Right atrium auricular region (tissue), 2 donors: ENCODE results near the gene CCDC138. TPM values are rescaled to one million over a fixed set of nuclear protein-coding genes. Genes with fewer than 3 reads are reported as not detected.

Experiments
- DNase-seq: peaks from one replicate; pipeline ENCODE4 v3.0.0-alpha.2; 2019; ENCODE audit warnings: low spot score
- H3K27ac ChIP-seq, 2 donors: fragments of 200-600 bp; sonication (generic); 1 replicate in 1 of 2; 2 replicates in 1 of 2; pipeline ENCODE4 v1.5.1; 2016 to 2019
- H3K27me3 ChIP-seq, 2 donors: fragments of 200-600 bp; sonication (generic); one replicate each; pipeline versions ENCODE4 v1.5.1 to v1.6.0; 2017 to 2019
- H3K36me3 ChIP-seq: fragments of 200-600 bp; sonication (generic); one replicate; pipeline ENCODE4 v1.5.1; 2016
- H3K4me1 ChIP-seq, 2 donors: fragments of 200-600 bp; sonication (generic); one replicate each; pipeline versions ENCODE4 v1.5.1 to v1.6.0; 2017 to 2019
- H3K4me3 ChIP-seq, 2 donors: fragments of 200-600 bp; sonication (generic); 1 replicate in 1 of 2; 2 replicates in 1 of 2; pipeline ENCODE4 v1.5.1; 2017 to 2019; ENCODE audit warnings: mild to moderate bottlenecking in 1 of 2, moderate library complexity in 1 of 2
- H3K9me3 ChIP-seq, 2 donors: fragments of 200-600 bp; sonication (generic); one replicate each; pipeline ENCODE4 v1.5.1; 2019
- total RNA-seq, 2 donors: library from RNA; depleted of rRNA; stranded (reverse); fragments of >200 nt; gene quantifications; one replicate each; pipeline ENCODE4 v1.1.0, GENCODE V29; 2016
- TF ChIP-seq, protein P1 (sequence below), 2 donors: fragments of 200-600 bp; sonication (generic); IDR thresholded peaks; one replicate each; pipeline ENCODE4 v1.5.1; 2019; ENCODE audit warnings: antibody characterized with exemption in 2 of 2

The CCDC138 gene
- total RNA-seq, 2 donors from 2014 or later = 1.0 to 1.5 TPM

DNA sequence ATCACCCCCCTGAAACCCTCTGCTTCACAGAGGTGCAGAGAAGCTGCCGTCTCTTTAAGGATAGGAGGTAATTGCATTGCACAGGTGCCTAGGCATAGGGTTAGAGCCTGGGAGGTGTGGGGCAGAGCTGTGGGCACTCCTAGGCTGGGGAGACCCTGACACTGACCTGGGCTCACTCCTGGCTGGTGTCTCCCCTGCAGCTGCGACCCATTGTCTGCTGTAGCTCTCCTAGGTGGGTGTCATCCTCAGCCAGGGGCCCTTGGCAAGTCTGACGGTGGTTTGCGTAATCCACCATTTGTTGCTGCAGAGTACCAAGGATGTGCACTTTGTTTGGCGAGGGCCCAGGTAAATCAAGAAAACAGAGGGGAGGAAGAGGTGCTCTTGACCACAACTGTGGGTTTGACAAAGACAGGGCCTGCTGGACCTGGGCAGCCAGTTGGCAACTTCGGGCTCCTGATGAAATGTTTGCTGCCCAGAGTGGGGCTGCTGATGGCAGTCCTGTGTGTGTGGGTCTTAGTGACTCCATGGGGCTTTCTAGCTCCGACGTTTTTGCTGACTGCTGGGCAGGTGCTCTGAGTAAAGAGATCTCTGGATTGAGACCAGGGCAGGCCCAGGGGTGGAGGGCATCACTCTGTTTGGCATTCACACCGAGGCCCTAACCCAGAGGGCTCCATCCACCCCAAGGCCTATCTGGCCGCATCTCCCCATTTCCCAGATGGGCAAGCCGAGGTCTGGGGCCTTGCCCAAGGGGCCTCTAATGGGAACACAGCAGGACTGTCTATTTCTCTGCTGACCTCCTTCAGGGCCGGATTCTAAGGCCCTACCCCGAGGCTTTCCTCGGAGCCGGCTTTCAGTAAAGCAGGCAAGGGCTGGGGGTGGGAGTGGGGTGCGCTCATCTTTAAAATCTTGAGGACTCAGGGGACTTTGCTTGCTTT is 134.8 kb downstream of the CCDC138 start:
- TF ChIP-seq, protein P1, sequence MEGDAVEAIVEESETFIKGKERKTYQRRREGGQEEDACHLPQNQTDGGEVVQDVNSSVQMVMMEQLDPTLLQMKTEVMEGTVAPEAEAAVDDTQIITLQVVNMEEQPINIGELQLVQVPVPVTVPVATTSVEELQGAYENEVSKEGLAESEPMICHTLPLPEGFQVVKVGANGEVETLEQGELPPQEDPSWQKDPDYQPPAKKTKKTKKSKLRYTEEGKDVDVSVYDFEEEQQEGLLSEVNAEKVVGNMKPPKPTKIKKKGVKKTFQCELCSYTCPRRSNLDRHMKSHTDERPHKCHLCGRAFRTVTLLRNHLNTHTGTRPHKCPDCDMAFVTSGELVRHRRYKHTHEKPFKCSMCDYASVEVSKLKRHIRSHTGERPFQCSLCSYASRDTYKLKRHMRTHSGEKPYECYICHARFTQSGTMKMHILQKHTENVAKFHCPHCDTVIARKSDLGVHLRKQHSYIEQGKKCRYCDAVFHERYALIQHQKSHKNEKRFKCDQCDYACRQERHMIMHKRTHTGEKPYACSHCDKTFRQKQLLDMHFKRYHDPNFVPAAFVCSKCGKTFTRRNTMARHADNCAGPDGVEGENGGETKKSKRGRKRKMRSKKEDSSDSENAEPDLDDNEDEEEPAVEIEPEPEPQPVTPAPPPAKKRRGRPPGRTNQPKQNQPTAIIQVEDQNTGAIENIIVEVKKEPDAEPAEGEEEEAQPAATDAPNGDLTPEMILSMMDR (IDR thresholded peaks at IDR 0.05) = no peak
- H3K36me3 ChIP-seq = no peaks in the 10 kb centered on the region
- H3K27ac ChIP-seq = no peak overlapping the region
- H3K9me3 ChIP-seq = no peaks in the 10 kb centered on the region
- no peaks in the 10 kb centered on the region for H3K4me1 ChIP-seq
- H3K27me3 ChIP-seq = no peaks in the 10 kb centered on the region
- H3K4me3 ChIP-seq = no peak overlapping the region
- DNase-seq = no peak

DNA sequence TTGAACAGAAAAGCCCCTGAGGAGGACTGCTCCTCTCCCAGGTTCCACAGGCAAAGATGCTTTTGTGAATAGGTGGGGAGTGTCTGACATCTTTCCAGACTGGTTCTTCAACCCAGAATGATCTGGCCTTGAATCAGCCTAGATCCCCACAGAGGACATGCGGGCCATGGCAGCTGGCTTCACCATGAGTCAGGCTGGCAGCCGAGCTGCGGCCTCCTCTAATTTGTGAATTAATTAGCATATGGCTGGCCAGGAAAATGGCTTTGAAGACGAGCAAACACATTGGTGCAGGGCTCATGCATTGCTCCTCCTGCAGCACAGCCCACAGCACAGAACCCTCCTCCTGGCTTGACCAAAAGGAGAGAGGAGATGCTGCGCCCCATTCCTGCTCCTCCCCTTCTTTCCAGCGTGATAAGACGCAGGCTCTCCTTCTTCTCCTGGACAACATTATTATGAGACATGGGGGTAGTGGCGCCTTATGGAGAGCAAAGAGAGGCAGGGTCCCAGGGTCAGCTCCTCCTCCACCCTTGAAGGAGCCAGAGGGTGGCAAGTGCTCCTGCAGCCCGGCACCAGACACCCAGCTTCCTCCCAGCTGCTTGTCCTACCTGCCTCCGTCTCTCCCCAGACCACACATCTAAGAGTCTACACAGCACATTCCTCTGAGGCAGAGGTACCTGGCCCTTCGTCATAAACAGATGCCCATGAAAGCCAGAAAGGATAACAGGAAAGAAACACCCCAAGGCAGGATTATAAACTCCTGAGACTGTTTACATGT is 135.8 kb downstream of the CCDC138 start:
- H3K9me3 ChIP-seq = no peaks in the 10 kb centered on the region
- no peak overlapping the region for H3K4me3 ChIP-seq
- DNase-seq = no peak
- no peaks in the 10 kb centered on the region for H3K27me3 ChIP-seq
- no peak overlapping the region for H3K27ac ChIP-seq
- H3K36me3 ChIP-seq = no peaks in the 10 kb centered on the region
- TF ChIP-seq, protein P1 (IDR thresholded peaks at IDR 0.05) = no peak
- H3K4me1 ChIP-seq = no peaks in the 10 kb centered on the region

DNA sequence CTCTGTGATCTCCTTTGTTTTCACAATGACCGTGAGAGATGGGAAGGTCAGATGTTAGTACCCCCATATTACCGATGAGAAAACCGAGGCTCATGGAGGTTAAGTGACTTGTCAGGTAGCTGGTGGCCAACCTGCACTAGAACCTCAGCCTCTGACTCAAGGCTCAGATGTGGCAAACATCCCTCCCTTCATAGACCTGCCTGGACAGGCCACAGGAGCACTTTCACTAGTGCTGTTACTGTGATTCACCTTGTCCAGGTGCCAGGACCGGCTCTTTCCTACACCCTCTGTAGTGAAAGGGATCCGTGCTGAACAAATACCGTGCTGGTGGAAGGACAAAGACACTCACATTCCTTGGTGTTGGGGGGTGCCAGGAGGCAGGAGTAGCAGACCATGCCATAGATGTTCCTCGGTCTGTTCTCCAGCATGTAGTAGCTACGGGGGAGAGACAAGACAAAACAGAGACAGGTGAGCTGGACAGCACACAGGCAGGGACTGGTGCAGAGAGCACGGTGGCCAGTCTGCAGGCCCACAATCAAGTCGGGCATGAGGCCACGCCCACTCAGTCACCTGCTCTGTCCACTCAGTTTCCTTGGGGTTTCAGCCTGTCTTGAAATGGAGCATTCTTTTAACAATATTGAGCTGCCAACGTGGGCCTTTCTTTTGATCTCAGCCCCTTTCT is 136.6 kb downstream of the CCDC138 start:
- no peaks in the 10 kb centered on the region for H3K36me3 ChIP-seq
- no peaks in the 10 kb centered on the region for H3K27me3 ChIP-seq
- TF ChIP-seq, protein P1 (IDR thresholded peaks at IDR 0.05) = no peak
- DNase-seq = no peak
- no peak overlapping the region for H3K27ac ChIP-seq
- no peaks in the 10 kb centered on the region for H3K4me1 ChIP-seq
- H3K4me3 ChIP-seq = no peak overlapping the region
- H3K9me3 ChIP-seq = no peaks in the 10 kb centered on the region

DNA sequence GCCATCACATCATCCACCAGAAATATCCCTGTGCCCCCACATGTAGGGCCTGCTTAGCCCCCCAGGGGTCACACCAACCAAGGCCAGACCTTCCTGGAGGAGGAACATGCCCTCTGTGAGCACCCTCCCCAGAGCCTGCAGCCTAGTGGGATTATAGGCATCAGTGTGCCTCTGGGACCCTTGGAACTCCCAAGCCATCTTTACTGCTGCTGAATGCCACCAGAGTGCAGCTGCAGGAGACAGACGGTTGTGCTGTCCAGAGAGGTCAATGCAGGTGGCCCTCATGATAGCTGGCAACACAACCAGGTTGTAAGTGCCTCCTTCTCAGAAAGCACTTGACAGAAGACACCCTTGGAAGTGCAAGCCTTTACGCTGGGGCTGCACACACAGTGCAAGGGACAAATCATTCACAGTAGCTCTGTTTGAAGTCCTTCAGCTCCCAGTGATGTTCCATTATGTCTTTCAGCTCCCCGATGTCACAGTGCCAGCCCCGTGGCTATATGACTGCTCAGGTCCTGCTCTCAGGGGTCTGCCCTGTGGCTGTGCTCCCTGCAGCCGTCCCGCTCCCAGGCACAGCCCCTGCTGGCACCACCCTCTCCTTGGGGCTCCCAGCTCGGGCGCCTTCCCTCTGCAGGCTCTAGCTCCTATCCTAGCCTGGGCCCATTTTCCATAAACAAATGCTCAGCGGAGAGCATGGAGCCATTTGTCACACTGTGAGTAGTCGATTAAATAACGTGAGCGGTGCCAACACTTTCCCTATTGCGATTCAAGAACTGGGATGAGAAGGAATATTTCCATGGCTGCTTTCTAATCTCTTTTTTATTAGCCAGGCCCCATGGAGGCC is 137.4 kb downstream of the CCDC138 start:
- DNase-seq = no peak
- Histone ChIP-seq H3K4me1 (no peaks in the 10 kb centered on the region), H3K4me3 (no peak overlapping the region), H3K36me3 (no peaks in the 10 kb centered on the region), H3K27ac (no peak overlapping the region), H3K9me3 (no peaks in the 10 kb centered on the region), H3K27me3 (no peaks in the 10 kb centered on the region)
- TF ChIP-seq, protein P1 (IDR thresholded peaks at IDR 0.05) = no peak
